HepG2 (cell line): Measurements from ENCODE around the gene PAK1.

Experiments used
- TEAD2 ChIP-seq: sonication (generic); formaldehyde crosslinking; IDR thresholded peaks from 2 replicates; pipeline ENCODE4 v1.9.0; 2021; ENCODE audit warnings: missing genetic modification reagents
- YY1 ChIP-seq: IDR thresholded peaks from 2 replicates; pipeline ENCODE4 v1.6.1; 2011; ENCODE audit warnings: low read length, low read depth, moderate library complexity, mild to moderate bottlenecking; ENCODE audit not compliant: insufficient read depth, insufficient replicate concordance
- ZNF850 ChIP-seq: sonication (generic); formaldehyde crosslinking; conservative IDR thresholded peaks from 2 replicates; pipeline ENCODE4 v1.9.0; 2021; ENCODE audit warnings: mild to moderate bottlenecking, missing genetic modification reagents

DNA sequence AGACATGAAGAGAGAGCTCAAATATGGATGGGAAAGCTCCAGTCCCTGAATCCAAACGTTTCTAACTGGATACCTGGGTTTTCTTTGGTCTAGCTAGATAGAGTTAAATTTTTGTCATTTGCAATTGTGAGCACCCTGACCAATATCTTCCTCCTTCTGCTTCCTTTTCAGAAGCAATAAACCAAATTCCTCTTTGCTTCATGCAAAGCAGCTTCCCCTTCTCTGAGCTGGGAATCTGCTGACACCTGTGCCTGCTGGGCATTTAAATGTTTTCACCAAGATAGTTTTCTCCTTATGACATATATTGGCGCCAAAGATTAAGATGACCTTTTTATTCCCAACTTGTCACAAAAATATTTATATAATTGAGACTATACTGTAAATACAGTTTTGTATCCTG lies 27.9 kb upstream of the PAK1 start:
- no peak for TF ChIP-seq TEAD2 (CRISPR knock-in tag)
- TF ChIP-seq ZNF850 (CRISPR knock-in tag): no peak
- no peak for TF ChIP-seq YY1
